SK-N-MC (cell line): Measurements from ENCODE around the gene ASPSCR1.

Source experiments
- DNase-seq: peaks from one replicate; pipeline ENCODE4 v3.0.0-alpha.2; 2011; ENCODE audit warnings: low read depth, low spot score
- H3K27ac ChIP-seq: fragments of 200-600 bp; sonication (generic); 2 replicates; pipeline ENCODE4 v1.5.1; 2016; ENCODE audit warnings: mixed run types
- H3K36me3 ChIP-seq: fragments of 200-600 bp; sonication (generic); 2 replicates; pipeline ENCODE4 v1.6.1; 2017; ENCODE audit warnings: antibody characterized with exemption, low read length, mixed read lengths; ENCODE audit not compliant: insufficient read depth
- H3K4me3 ChIP-seq: fragments of 200-600 bp; sonication (generic); 2 replicates; pipeline ENCODE4 v1.5.1; 2016
- H3K9ac ChIP-seq: fragments of 200-600 bp; sonication (generic); 2 replicates; pipeline ENCODE4 v1.8.0; 2017; ENCODE audit warnings: mixed run types, mixed read lengths; ENCODE audit not compliant: insufficient read length
- H3K9me3 ChIP-seq: fragments of 200-600 bp; sonication (generic); 2 replicates; pipeline ENCODE4 v1.6.1; 2017; ENCODE audit warnings: low read depth, mild to moderate bottlenecking, antibody characterized with exemption, low read length, moderate library complexity, mixed read lengths
- EZH2 ChIP-seq: fragments of 200-600 bp; sonication (generic); IDR thresholded peaks from one replicate; pipeline ENCODE4 v1.6.1; 2017; ENCODE audit warnings: antibody characterized with exemption
- FOXP2 ChIP-seq: optimal IDR thresholded peaks from 2 replicates; pipeline ENCODE3; 2011; ENCODE audit warnings: mild to moderate bottlenecking, moderate library complexity; ENCODE audit not compliant: insufficient read depth; ENCODE audit errors: extremely low read length, control extremely low read depth
- POLR2AphosphoS5 ChIP-seq: IDR thresholded peaks from 2 replicates; pipeline ENCODE4 v1.6.1; 2012; ENCODE audit warnings: mild to moderate bottlenecking, low read depth, low read length, borderline replicate concordance

Gene ASPSCR1

DNA sequence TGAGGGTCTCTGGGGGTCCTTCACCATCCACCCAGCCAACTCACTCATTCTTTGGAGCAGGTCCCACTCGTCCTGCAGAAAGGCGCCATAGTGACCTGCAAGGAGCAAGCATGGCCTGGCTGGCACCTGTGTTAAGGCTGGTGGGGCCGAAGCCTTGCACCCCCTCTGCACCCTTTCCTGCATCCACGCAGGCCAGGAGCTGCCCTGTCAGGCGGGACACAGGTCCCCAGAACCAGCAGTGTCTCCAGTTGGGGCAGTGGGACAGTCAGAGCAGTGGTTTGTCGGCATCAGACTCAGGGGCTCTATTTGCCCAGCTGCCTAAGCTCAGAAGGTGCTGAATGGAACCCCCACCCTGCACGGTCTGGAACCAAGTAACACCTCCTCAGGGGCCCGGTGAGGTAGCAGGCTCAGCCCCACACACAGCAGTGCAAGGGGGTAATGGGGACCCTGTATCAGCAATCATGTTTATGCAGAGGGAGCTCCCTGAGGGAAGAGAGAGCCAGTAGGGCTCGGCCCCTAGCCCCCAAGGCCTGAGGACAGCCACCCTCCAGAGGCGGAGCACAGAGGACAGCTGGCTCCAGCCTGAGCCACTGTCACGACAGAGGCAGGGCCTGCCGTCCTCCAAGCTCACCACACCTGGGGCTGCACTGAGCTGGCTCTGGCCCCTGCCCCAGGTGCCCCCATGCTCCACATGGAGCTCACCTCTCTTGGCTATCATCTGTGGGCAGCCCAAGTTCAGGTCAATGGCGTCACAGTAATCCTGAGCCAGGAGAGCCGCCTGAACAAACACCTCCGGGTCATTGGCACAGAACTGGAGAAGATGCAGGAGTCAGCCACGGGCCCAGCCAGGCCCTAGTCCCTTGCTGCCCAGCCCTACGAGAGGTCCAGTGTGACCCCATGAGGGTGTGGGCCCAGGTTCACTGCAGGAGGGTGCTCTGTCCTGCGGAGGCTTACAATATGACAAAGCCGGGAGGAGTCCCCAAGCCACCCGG, 86.3 kb downstream of the ASPSCR1 start:
- H3K4me3 ChIP-seq: peak overlapping the region; percentile 90; the same call in 1 of the 2 replicates
- H3K36me3 ChIP-seq: peaks cover 25% of the 10 kb centered on the region; the same call in 1 of the 2 replicates
- no peak overlapping the region for H3K27ac ChIP-seq
- TF ChIP-seq POLR2AphosphoS5 (no peak), EZH2 (no peak), FOXP2 (no peak)
- no peaks in the 10 kb centered on the region for H3K9me3 ChIP-seq
- H3K9ac ChIP-seq: peak overlapping the region; percentile 96
- DNase-seq: no peak

DNA sequence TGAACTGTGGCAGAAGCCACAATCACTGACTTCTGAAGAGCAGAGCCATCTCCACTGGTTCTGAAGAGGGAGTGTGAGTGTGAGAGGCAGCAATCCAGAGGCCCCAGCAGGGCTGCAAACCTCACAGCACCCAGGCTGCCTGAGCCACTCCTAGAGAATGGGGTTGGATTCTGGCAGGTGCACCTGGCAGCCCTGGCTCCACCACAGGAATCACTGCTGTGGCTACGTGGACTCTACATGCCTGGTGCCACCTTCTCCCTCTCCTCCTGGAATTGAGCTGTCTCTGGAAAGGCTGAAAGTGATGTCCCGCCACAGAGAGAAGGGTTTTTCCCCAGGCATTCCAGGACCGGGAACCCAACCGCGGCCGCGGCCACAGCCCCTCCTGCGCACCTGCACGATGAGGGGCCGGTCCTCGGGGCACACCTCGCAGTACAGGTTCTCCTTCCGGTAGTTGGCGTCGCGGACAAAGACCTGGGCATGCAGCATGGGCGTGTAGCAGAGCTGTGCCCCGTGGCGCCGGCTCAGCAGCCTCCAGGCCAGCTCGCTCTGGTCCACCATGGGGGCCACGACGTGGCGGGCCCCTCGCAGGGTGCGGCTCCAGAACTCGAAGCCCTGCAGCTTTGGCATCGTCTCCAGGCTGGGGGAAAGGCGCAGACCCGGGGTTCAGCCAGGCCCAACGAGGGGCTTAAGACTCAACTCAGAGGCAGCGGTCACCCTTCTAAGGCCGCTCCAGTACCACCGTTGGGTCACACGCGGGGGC, 87.2 kb downstream of the ASPSCR1 start:
- no peak for TF ChIP-seq EZH2
- TF ChIP-seq POLR2AphosphoS5: no peak
- no peak for TF ChIP-seq FOXP2
- H3K36me3 ChIP-seq: peaks cover 24% of the 10 kb centered on the region; the same call in 1 of the 2 replicates
- DNase-seq: no peak
- no peaks in the 10 kb centered on the region for H3K9me3 ChIP-seq
- no peak overlapping the region for H3K27ac ChIP-seq
- peak overlapping the region; percentile 90 for H3K4me3 ChIP-seq
- peak overlapping the region; percentile 96 for H3K9ac ChIP-seq

DNA sequence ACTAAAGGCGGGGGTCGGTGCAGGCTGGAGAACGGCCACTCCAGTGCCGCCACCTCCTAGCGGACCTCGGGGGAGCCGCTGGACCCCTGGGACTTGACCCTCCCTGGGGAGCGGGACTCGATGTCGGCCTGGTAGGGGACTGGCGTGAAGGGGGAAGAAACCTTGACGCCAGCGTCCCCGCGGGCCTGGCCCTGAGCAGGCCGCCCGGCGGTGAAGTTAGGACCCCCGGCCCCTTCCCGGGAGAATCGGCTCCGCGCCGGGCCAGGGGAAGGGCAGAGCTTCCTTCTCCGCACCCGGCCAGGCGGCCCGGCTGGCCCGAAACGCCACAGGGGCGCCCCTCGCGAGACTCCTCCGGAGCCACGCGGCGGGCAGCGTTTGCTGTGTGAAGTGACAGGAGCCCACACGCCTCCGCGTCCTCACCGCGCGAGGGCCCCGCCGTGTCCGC, 87.8 kb downstream of the ASPSCR1 start:
- H3K27ac ChIP-seq: no peak overlapping the region
- H3K4me3 ChIP-seq: peak overlapping the region; percentile 90
- no peaks in the 10 kb centered on the region for H3K9me3 ChIP-seq
- H3K9ac ChIP-seq: peak overlapping the region; percentile 96
- peaks cover 18% of the 10 kb centered on the region; the same call in 1 of the 2 replicates for H3K36me3 ChIP-seq
- no peak for TF ChIP-seq EZH2
- TF ChIP-seq POLR2AphosphoS5: no peak
- no peak for TF ChIP-seq FOXP2
- no peak for DNase-seq

DNA sequence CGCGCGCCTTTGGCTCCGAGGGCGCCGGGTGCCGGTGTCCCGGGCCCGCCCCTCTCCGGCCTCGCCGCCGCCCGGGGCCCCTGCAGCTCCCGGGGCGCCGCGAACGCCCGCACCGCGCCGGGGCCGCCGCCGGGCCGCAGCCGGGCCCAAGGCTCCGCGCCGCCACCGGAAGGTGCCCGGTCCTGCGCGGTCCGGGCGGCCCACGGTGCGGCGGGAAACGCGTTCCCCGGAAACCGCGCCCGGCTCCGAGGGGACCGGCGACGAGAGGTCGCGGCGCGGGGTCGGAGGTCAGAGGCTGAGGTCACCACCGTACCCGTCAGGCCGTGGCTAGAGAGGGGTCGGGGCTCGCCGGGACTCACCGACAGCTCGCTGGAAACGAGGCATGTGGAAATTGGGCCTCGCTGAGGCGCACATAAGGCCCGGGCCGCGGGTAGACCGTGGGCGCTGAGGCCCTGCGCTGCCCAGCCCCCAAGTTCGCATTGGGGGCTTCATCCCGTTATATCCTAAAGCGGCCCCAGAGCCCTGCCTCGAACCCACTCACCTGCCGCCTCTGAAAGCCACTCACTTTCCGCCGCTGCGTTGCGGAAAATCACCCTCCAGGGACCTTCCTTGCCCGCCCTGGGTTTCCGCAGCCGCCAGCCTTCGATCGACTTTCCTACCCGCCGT, 88.3 kb downstream of the ASPSCR1 start, which contains the start of gene DUS1L:
Gene DUS1L (minus strand): TSS at position 167 of the 666 bp plus-strand sequence. CDS start 745 bp downstream, outside the sequence.
- DNase-seq: no peak
- H3K36me3 ChIP-seq: peaks cover 12% of the 10 kb centered on the region; the same call in 1 of the 2 replicates
- H3K9ac ChIP-seq: peak within 1 kb of the TSS; percentile 96
- peak within 1 kb of the TSS; percentile 86 for H3K27ac ChIP-seq
- H3K4me3 ChIP-seq: peak within 1 kb of the TSS; percentile 90
- no peaks in the 10 kb centered on the region for H3K9me3 ChIP-seq
- TF ChIP-seq POLR2AphosphoS5 (0 out of 2 replicates have a peak, but pooled peaks have one; percentile 13), FOXP2 (no peak), EZH2 (no peak)
